HG02885 (cell line): ENCODE data around the gene MTUS2.
"Not testable (repeated sequence)": the region's sequence is repeated elsewhere in the genome, so short reads cannot be mapped to it uniquely, and the experiment has no call there.

Experiments
- ATAC-seq: cut with Tn5 transposase; IDR thresholded peaks from one replicate; pipeline ENCODE4 v1.9.1; 2021; ENCODE audit warnings: mild to moderate bottlenecking; ENCODE audit not compliant: unreplicated experiment, poor library complexity

MTUS2 gene

DNA sequence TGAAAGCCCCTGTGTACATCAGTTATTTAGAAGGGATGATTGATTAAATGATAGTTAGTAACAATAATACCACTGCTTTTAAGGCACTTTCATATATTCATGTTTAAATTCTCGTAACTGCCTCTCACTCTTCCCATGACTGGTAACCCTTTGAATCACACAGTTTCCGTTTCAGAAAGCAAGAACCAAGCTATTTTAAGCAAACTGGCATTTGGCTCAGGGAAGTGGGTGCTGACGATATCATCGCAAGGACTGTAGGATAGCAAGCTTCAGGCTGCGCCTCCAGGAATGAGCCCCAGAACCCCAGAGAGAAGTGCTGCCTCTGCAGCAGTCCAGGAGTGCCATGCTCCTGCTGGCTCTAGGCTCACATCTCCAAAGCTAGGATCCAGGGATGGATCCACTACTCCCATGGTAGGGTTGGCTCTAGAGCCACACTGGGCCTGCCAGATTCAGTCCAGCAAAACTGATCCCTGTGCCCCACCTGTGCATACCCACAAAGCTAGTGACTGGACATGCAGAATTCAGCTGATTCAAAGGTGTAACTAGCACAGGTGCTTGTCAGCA lies 461.9 kb downstream of the MTUS2 start:
- no peak for ATAC-seq

DNA sequence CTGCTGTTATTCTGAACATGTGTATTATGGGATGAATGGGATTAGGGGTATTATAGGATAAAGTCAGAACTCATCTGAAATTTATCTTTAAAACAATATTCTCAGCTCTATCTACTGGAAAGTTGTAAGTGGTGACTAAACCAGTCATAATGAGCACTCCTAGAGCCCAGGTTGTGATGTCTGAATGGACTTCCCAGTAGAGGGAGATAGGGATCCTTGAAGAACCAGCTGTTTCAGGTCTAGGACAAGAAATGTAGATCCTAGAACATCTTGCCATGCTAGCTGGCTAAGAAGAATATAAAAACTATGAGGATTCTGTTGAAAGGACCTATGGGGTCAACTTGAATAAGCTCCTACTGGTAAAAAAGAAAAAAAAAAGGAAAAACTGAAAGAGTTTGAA lies 464.6 kb downstream of the MTUS2 start:
- no peak for ATAC-seq

DNA sequence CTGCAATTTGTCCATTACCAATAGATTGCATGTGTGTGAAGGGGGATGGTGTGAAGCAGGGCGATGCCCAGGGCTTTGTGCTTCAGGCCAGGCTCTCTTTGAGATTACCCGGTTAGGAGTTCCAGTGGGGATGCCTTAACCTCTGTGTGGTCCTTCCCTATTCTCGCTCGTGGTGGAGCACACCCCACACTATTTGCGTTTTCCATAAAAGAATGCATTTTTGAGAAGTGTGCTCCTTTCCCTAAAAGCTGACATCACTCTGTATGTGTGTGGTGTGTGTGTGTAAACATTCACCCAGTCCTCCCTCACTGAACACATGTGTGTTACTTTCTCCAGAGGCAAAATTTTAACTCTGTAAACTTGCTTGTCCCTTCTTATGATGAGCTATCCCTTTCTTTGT lies 467.1 kb downstream of the MTUS2 start:
- no peak for ATAC-seq

DNA sequence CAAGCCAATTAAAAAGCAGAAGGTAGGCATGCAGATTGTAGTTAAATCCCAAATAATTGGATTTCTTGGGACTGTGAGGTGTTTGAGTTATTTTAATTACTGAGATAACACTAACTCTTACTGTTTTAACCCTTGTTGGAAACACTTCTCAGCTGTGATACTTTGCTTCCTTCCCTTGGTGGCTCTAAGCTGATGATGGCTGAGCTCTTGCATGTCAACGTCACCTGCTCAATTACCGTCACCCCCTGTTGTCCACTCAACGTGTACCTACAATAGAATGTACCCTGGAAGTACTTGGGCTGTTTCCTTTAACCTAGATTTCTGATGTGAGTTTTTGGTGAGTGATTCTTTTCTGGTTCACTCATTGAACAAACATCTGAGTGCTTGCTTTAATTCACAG lies 471.9 kb downstream of the MTUS2 start:
- ATAC-seq = no peak

DNA sequence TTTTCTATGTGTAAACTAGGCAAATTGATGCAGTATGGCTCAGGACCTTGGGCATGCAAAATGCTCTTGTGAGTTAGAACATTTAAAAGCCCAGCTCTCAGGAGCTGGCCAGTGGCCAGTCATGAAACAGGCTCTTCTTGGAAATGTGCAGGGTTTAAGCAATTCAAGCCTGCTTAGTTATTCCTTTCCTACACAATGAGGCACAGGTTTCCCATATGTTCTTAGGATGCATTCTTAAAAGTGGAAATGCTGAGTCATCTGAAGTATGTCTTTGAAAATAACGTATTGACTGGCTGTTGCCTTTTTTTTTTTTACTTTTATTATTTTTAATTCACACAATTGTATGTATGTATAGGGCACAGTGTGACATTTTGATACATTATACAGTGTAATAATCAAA lies 474.7 kb downstream of the MTUS2 start:
- no peak for ATAC-seq

DNA sequence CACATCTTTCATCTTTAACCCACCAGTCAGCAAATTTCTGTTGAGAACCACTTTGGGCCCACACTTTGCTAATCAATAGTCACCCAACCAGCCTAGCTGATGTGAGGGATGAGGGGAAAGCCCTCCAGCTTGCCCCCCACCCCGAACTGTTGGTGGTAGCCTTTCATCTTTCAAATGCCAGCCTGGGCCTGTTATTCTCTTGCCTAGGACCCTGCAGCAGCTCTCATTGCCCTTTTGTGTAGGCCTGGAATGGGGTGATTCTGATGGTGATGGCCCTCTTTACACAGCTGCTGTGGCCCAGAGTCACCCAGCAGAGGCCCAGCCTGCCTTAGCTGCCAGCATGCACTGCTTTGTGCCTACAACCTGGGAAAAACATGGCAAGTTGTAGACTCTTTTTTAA lies 480.9 kb downstream of the MTUS2 start:
- no peak for ATAC-seq

DNA sequence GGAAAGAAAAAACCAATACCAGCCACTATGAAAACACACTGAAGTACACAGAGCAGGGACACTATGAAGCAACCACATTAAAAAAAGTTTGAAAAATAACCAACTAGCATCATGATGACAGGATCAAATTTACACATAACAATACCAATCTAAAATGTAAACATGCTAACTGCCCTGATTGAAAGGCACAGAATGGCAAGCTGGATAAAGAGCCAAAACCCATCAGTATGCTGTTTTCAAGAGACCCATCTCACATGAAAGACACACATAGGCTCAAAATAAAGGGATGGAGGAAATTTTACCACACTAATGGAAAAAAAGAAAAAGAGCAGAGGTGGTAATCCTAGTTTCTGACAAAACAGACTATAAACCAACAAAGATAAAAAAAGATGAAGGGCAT lies 484.0 kb downstream of the MTUS2 start:
- ATAC-seq = no peak

DNA sequence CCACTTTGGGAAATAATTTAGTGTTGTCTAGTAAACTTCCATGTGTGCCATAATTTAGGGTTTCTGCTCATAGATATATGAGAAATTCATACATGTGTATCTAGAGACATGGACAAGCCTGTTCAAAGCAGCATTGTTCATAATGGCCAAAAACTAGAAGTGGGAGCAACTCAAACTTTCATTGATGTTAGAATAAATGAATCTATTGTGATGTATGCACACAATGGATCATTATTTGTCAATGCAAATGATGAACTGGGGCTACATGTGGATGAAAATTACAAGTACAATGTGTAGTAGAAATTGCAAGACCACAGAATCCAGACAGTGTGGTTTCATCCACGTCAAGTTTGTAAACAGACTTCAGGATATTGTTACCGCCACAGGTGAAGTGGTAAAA lies 490.7 kb downstream of the MTUS2 start:
- ATAC-seq = no peak

DNA sequence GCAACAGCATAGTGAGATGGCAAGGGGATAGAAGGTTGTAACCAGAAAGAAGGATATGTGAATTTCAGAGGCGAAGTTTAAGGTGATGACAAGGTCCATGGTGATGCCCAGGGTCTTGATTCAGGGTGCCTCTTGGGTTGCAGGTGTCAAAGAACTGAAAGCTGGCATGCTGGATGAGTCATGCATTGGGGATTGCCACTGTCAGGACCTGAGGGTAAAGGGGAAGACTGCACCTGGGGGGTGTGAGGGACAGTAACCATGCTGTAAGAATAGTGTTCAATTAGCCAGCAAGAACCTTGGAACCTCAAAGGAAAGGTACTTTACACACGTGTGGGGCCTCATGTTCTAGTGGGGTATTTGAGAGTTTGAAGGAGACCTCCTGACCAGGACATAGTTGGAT lies 495.7 kb downstream of the MTUS2 start:
- ATAC-seq = no peak

DNA sequence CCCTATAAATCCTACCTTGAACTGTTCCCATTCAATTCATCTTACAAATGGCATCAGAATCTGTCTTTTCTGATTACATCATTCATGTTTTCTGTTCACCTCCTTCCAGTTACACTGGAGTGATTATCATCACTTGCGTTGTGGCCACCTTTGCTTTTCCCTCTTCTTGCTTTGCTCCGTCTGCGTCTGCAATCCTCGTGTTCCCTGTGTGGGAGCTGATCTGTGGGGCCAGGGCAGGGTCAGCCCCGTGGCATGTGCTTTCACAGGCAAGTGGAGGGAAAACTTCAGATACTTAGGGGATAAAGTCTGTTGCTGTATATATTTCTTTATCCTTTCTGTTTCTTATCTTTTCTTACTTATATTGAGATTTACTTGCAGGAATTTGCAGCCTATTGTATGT lies 497.7 kb downstream of the MTUS2 start:
- ATAC-seq = no peak

DNA sequence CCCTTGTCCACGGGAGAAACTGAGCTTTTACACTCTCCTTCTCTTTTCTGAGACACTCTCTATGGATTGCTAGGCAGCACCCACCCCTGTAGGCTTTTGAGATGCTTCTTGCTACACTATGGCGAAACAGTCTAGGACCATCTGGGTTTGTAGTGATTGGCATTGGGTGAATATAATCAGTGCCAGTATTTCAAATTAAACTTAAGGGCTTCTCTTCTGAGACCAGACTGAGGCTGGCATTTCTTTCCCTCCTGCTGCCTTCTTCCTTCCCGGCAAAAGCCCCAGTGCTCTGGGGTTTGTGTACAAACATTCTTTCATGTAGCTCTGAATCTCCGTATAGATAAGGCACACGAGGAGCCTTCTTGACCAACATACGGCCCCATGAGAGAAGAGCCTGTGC lies 498.6 kb downstream of the MTUS2 start:
- no peak for ATAC-seq

DNA sequence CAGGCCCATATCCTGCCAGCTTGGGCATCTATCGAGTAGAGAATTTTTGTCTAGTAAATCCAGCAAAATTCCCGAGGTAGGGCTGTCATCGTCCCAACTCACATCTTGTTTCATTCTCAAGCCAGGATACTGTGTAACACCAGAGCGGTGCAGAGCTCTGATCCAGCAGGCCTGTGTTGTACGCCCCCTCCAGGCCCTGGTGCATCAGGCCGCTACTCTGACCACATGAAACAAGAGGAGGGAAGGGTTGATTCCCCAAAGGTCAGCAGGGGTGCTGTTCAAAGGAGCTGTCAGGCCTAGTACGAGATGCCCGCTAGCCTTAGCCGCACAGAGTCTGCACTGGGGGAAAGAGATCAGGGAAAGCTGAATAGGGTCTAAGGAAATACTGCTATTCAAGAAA lies 499.3 kb downstream of the MTUS2 start:
- no peak for ATAC-seq

DNA sequence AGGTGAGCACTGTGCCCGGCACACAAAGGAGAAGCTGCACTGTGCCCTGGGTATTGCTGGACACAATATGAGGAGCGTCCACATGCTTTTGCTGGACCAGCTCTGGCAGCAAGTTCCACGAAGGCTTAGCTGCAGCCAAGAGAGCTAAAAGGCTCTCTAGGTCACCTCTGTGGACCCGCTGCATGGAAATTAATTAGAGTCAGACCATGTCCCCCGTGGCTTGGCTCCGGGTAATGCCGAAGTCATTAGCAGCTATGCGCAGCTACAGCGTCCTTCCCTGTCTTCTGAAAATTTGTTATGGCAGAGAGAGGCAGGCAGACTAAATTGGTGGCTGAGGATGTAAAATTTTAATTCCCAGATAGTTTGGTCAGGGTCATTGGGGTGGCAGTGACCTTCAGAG lies 503.8 kb downstream of the MTUS2 start:
- no peak for ATAC-seq

DNA sequence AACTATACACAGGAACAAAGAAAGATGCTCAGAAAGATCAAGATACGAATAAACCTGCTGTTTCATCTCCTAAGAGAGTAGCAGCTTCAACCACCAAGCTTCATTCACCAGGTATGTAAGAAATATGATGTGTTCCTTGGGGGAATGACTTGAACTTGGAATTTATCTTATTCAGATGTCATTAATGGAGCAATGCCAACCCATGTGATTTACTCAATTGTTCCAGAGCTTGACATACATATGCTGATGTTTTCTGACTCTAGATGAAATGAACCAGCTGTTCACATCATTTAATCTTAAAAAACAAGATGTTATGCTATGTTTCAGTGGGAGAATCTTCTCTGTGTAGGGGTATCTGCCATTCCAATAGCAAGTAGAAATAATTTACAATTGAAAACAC lies 504.5 kb downstream of the MTUS2 start:
- no peak for ATAC-seq

DNA sequence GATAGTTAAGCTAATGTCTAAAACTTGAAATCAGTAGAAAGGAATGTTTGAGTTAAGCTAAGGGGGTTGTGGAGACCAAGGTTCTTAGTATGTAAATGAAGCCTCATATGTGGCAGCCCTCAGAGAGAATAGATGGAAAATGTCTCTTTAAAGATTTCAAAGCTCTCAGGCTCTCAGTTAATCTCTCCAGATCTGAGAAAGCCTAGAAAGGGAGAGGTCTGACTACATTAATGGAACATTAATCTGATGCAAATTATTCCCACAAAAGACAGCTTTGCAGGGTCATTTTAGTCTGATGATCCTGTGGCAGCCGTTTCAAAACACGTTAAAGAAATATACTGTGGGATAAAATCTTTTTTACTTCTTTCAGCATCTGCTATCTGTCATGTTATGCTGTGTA lies 508.4 kb downstream of the MTUS2 start:
- no peak for ATAC-seq

DNA sequence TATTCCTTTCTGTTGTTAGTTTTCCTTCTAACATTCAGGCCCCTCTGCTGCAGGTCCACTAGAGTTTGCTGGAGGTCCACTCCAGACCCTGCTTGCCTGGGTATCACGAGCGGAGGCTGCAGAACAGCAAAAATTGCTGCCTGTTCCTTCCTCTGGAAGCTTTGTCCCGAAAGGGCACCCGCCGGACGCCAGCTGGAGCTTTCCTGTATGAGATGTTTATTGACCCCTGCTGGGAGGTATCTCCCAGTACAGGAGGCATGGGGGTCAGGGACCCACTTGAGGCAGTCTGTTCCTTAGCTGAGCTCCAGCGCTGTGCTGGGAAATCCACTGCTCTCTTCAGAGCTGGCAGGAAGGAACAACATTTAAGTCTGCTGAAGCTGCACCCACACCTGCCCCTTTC lies 516.2 kb downstream of the MTUS2 start:
- ATAC-seq = no peak

DNA sequence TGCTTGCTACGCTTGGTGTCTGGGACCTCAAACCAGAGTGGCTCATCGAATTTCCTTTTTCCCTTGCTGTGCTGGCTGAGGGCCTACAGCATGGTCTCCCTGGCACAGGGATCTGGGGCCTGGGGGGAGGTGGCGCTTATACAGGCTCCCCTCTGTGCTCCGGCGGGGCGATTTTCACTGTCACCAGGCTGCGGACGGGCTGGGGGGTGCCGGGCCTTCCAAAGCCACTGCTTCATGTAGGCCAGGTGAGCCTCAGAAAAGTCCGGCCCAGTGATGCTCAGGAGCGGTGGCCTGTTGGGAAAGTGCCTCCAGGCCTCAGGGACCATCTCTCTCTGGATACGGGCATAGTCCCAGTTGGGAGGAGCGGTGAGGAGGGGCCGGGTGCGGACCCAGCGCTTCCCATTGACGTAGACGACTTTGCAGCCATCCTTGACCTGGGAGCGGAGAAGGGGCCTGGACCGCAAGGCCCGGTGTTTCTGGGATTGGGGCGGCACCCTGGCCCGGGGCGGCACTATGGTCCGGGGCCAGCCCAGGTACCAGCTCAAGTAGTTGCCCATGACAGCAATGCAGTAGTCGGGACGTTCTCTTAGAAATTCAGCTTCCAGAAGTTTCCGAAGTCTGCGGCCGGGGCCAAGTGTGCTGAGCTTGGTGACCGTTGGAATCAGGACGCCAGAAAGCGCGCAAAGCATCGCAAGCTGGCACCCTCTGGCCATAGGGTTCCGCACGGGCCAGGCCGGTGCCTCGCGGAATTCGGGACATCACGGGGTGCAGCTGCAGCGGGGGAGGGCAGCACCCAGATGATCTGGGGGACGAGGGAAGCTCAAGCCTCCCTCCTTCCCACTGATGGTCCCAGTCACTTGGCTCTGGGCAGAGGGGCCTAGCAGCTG lies 519.5 kb downstream of the MTUS2 start:
- no peak for ATAC-seq

DNA sequence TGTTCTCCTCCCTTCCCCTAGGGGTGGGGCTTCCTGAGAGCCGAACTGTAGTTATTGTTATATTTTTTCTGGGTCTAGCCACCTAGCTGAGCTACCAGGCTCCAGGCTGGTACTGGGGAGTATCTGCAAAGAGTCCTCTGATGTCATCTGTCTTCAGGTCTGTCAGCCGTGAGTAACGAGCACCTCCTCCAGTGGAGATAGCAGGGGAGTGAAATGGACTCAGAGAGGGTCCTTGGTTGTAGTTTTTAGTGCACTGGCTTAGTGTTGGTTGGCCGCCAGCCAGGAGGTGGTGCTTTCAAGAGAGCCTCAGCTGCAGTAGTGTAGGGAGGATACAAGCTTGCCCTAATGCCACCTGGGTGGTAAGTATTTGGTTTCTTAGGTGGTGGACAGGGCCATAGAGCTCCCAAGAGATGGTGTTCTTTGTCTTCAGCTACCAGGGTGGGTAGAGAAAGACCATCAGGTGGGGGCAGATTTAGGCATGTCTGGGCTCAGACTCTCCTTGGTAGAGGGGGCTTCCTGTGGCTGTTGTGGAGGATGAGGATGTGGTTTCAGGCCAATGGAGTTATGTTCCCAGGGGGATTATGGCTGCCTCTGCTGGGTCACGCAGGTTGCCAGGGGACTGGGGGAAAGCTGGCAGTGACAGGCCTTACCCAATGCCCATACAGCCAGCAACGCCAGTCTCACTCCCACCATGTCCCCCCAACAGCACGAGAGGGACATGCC lies 525.9 kb downstream of the MTUS2 start:
- ATAC-seq = not testable (repeated sequence)

DNA sequence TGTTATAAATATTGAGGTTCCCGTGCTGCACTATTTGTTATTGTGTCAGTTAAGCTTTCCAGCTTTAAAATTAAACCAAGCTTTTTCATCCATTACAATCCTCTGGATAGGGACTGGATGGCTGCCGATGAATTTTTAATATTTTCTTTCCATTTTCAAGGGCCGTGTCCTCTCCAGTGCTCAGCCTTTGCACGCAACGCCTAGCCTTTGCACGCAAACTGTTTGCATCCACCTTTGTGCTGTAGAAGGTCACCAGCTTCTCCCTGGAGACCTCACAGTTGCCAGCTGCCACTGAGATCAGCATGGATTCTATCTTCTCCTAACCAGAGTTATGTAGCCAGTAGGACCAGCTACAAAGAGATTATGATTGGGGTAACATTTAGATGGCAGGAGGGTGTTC lies 534.9 kb downstream of the MTUS2 start:
- no peak for ATAC-seq

DNA sequence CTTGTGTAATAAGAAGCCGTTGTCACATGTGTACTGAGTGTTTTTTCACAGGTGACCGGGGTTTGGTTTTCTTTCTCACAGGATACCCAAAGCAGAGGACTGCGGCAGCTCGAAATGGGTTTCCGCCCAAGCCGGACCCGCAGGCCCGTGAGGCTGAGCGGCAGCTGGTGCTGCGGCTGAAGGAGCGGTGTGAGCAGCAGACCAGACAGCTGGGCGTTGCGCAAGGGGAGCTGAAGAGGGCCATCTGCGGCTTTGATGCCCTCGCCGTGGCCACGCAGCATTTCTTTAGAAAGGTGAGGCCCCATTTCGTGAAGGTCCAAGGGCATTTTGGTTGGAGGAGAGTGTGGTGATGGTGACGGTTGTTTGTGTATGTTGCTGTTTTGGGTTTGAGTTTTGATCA lies 539.0 kb downstream of the MTUS2 start:
- no peak for ATAC-seq

DNA sequence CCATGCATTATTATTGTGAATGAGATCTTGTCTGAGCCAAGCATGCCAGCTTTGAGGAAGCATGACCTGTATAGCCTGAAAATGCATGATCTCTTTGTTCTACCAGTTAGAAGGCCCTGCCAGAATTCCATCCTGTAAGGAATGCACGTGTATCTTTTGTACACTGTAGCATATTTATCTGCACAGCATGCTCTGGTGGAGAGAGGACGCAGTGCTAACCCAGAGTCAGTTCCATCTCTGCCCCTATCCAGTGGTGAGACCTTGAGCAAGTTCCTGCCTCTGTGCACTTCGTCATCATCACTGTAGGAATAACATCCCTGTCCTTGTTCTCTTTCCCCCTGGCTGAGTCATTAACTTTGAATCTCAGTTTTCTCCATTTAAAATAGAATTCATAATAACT lies 541.6 kb downstream of the MTUS2 start:
- no peak for ATAC-seq
